ENCODE results near the gene ITGAX.
"Not testable (repeated sequence)": the region's sequence is repeated elsewhere in the genome, so short reads cannot be mapped to it uniquely, and the experiment has no call there.

GRCh38 chr16:31338166-31338685 is 16.8 kb upstream of the ITGAX start:
- TF ChIP-seq CTCF (conservative IDR thresholded peaks at IDR 0.05; ENCODE audit: low read depth, low read length); EZH2phosphoT487 (IDR thresholded peaks at IDR 0.05; ENCODE audit: borderline replicate concordance, low read length): not testable (repeated sequence)
